Measurements from ENCODE around the gene SUSD1.
A peak's percentile ranks its signal among the peaks of the same experiment; 100 is the strongest.

The SUSD1 gene

GRCh38 chr9:112009656-112010055, 165.4 kb downstream of the SUSD1 start:
- no peak for DNase-seq

GRCh38 chr9:112007575-112008240, 167.4 kb downstream of the SUSD1 start:
- DNase-seq: no peak

DNA sequence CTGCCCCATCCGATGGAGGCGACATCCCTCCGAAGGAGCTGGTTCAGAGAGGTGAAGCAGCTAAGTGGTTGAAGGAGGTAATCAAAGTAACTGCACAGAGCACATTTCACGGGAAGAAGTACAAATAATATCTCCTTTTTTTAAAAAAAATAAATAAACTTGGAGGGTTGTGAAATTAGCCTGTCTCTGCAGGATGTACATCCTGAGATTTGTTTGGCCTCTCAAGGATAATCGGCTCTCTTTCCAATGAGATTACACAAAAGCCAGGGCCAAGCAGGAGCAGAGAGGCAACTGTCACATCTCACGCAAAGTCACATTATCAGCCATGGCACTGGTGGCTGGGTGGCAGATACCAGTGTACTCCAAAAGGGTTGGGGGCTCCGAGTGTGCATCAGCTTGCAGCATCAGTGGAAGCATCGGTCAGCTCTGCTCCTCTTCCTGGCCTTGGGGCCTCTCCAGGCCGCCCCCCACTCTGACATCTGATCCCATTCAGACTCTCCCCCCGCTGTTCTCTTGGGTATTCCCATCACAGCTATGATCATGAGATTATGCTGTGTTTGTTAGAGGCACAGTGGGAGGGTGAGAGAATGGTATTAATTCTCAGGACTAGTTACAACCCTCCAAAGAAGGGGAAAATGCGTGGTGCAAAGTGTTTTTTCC, 168.6 kb downstream of the SUSD1 start:
- DNase-seq: no peak

GRCh38 chr9:112005939-112006338, 169.2 kb downstream of the SUSD1 start:
- no peak for DNase-seq

DNA sequence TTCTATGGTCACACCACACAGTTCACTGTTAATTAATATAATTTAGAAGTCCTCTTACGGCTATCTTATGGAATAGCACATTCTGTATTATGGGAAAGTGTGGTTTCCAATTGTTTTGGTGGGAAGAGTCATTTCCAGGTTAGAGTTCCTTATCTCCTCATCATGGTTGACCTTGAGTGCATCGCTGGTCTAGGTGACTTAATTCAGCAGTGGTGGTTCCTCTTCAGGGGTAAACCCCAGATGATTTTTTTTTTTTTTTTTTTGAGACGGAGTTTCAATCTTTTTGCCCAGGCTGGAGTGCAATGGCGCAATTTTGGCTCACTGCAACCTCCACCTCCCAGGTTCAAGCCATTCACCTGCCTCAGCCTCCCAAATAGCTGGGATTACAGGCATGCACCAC, 171.6 kb downstream of the SUSD1 start:
- no peak for DNase-seq

DNA sequence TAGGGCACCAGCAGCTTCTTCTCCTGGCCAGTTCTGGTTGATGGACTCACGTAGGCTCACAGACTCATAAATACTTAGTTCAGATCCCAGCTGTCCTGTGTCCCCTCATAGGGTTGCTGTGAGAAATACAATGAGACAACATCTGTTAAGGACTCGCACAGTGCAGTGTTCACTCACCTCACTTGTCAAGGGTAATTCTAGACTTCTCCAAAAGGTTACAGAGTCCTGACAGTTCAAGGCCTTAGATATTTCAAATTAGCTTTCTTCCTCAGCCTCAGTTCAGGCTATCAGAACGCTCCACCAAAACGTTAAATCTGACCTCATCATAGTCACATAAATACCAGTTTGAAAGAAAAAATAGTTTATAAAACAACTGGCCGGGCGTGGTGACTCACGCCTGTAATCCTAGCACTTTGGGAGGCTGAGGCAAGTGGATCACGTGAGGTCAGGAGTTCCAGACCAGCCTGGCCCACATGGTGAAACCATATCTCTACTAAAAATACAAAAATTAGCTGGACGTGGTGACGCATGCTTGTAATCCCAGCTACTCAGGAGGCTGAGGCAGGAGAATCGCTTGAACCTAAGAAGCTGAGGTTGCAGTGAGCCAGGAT, 172.1 kb downstream of the SUSD1 start:
- no peak for DNase-seq

- DNase-seq: peak; percentile 20
Observed at GRCh38 chr9:112002131-112002846, 172.8 kb downstream of the SUSD1 start.

DNA sequence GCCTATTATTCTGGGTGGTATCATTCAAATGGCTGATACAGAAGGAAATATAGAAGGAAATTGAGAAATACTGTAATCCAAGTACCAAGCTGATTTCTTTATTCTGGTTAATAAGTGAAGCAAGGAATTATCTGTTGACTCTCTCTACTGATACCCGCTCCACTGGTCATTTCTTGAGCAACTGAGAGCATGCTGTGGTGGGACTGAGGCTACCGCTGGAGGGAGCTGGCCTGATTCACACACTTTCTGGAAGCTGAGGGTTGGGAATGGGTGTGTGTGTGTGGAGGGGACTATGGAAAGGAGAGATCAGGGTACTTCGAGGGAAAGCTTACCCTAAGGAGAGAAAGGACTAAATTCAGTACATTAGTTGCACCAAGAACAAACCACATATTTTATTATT, 174.4 kb downstream of the SUSD1 start:
- no peak for DNase-seq

GRCh38 chr9:111999319-111999718, 175.8 kb downstream of the SUSD1 start:
- DNase-seq: no peak

DNA sequence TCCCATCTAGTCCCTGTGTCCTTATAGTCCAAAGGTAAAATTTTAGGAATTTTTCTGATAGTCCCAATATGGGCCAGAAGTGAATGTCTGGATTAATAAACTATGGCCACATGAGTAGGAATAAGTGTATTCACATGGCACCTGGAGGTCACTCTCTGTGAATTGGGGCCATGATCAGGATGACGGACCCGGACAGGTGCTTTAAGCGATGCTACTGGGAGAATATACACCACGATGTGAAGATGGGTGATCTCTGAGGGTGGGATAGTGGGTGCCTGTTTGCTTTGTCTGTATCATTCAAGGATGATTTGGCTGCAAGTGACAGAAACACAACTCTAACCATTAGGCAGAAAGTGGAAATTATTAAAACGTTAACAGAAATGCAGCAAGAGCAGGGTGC, 177.3 kb downstream of the SUSD1 start:
- no peak for DNase-seq

GRCh38 chr9:111994831-111995458, 180.2 kb downstream of the SUSD1 start:
- peak; percentile 82 for DNase-seq

GRCh38 chr9:111993319-111993718, 181.8 kb downstream of the SUSD1 start:
- no peak for DNase-seq

DNA sequence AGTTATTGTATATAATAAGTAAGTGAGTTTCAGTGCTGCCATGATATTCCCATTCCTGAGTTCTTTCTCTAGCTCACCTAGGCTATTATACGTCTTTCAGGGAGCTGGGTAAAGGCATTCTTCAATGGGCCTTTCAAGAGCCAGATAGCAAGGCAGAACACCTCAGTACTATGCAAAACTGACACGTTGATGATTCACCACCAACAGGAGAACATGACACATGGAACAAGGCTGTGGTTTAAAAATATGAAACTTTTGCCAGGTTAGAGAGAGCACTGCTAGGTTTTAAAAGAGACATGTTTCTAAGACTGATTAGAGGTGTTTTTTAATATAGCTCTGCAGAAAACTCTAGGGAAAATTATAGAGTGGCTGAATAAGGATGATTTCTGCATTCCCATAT, 182.6 kb downstream of the SUSD1 start:
- peak; percentile 74 for DNase-seq

DNA sequence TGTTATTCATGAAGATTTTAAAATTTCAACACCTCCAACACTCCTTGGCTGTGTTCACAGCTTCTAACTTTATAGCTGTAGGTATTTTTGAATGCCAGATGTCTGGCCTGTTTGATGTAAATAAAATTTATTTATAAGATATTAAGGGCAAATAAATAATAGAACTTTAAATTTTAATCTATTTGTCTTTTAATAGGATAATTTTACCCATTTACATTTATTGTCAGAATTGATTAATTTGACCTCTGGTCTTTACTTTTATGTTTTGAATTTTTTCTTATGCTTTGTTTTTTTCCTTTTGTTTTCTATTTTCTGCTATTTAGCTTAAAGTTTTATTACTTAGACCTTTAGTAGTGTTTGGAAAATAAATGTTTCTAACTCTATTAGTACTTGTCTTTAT, 183.9 kb downstream of the SUSD1 start:
- DNase-seq: no peak

All from activated CD4-positive, alpha-beta T cell treated with anti-CD3 and anti-CD28 coated beads, Interleukin-2, amount 50 U/mL, for 16 hours (primary cell).